Spleen (tissue), 11 donors: Measurements from ENCODE around the gene EXD3. TPM values are rescaled to one million over a fixed set of nuclear protein-coding genes. Genes with fewer than 3 reads are reported as not detected.

Source experiments
- DNase-seq: peaks from one replicate; pipeline ENCODE4 v3.0.0-alpha.2; 2020
- H3K27ac ChIP-seq, 8 donors: fragments of 200-600 bp; sonication (generic) in 7 of 8; 1 replicate in 4 of 8; 2 replicates in 4 of 8; pipeline versions ENCODE4 v1.5.0 to v1.8.0; 2016 to 2021; ENCODE audit warnings: inconsistent platforms in 4 of 8, mild to moderate bottlenecking in 4 of 8, moderate library complexity in 1 of 8
- H3K27me3 ChIP-seq, 7 donors: fragments of 200-600 bp; sonication (generic) in 6 of 7; replicated peaks in 1 of 7; 1 replicate in 4 of 7; 2 replicates in 3 of 7; pipeline versions ENCODE4 v1.5.0 to v1.8.0; 2016 to 2021; ENCODE audit warnings: inconsistent platforms in 3 of 7, mild to moderate bottlenecking in 1 of 7
- H3K36me3 ChIP-seq, 6 donors: fragments of 200-600 bp; sonication (generic) in 5 of 6; 1 replicate in 4 of 6; 2 replicates in 2 of 6; pipeline versions ENCODE4 v1.5.0 to v1.8.0; 2016 to 2021; ENCODE audit warnings: inconsistent platforms in 2 of 6
- H3K4me1 ChIP-seq, 6 donors: fragments of 200-600 bp; sonication (generic) in 5 of 6; 1 replicate in 3 of 6; 2 replicates in 3 of 6; pipeline versions ENCODE4 v1.5.0 to v1.8.0; 2016 to 2021; ENCODE audit warnings: inconsistent platforms in 3 of 6
- H3K4me3 ChIP-seq, 8 donors: fragments of 200-600 bp; sonication (generic) in 7 of 8; 1 replicate in 4 of 8; 2 replicates in 4 of 8; pipeline versions ENCODE4 v1.5.0 to v1.8.0; 2016 to 2021; ENCODE audit warnings: inconsistent platforms in 4 of 8, mild to moderate bottlenecking in 4 of 8, moderate library complexity in 2 of 8
- H3K9me3 ChIP-seq, 8 donors: fragments of 200-600 bp; sonication (generic) in 7 of 8; 1 replicate in 4 of 8; 2 replicates in 4 of 8; pipeline versions ENCODE4 v1.5.0 to v1.8.0; 2016 to 2021; ENCODE audit warnings: inconsistent platforms in 4 of 8
- CTCF ChIP-seq, 11 experiments: fragments of 200-600 bp in 7 of 11; fragments of 450-650 bp in 4 of 11; sonication (generic) in 4 of 11; IDR thresholded peaks in 8 of 11; conservative IDR thresholded peaks in 3 of 11; 1 replicate in 7 of 11; 2 replicates in 4 of 11; pipeline versions ENCODE4 v1.4.0 to v1.8.0; 2016 to 2021; ENCODE audit warnings: antibody characterized with exemption in 11 of 11, inconsistent platforms in 4 of 11, mild to moderate bottlenecking in 1 of 11
- POLR2A ChIP-seq, 3 donors: fragments of 450-650 bp; IDR thresholded peaks; one replicate each; pipeline ENCODE4 v1.5.1; 2017; ENCODE audit warnings: antibody characterized with exemption in 3 of 3, mild to moderate bottlenecking in 1 of 3
- POLR2AphosphoS5 ChIP-seq, 3 donors: sonication (generic); formaldehyde crosslinking; IDR thresholded peaks; one replicate each; pipeline ENCODE4 v1.5.1; 2017; ENCODE audit warnings: antibody characterized with exemption in 3 of 3
- WGBS, 5 donors: extraction: QIAGEN DNeasy Blood & Tissue Kit in 3 of 5; methylation state at CpG; one replicate each; pipeline versions ENCODE4 v1.1.5 to v1.1.7; 2013 to 2018; 5-methylcytosine and 5-hydroxymethylcytosine counted together
- intact Hi-C: fragments of 100-400 bp; cut with DNase I; formaldehyde crosslinking; loops from one replicate; pipeline ENCODE4 v1.15.0; 2023; ENCODE audit warnings: low total_unique reads
- polyA plus RNA-seq, 3 donors: library from polyadenylated mRNA; stranded (reverse); fragments of 200-250 nt; gene quantifications; one replicate each; pipeline ENCODE4 v1.2.1, GENCODE V29; 2013
- total RNA-seq, 7 donors: library from RNA; depleted of rRNA in 3 of 7; stranded (reverse); fragments of >200 nt in 3 of 7; fragmentation: NEBNext Ultra II Directional in 4 of 7; extraction: Animal tissue kit (Norgen Biotek cat#: 25700) in 4 of 7; gene quantifications; one replicate each; pipeline versions ENCODE4 v1.1.0 to v1.2.1, GENCODE V29; 2016 to 2021
- donor health status: healthy with polysubstance abuse.
- donor health status: DM: no; HTN: no; CAD: no; lungs with moderate emphysema.
- donor health status: DM: no; HTN: no; CAD: no.
- donor health status: Bipolar disorder and iron deficiency.
- donor health status: healthy.
- donor health status: DM: no; HTN: no; CAD: no.
- donor health status: DM: yes; HTN: yes; CAD: no.

Gene EXD3
- total and polyA plus RNA-seq, 10 donors = 14.5 to 62.3 (median 36.3) TPM

DNA sequence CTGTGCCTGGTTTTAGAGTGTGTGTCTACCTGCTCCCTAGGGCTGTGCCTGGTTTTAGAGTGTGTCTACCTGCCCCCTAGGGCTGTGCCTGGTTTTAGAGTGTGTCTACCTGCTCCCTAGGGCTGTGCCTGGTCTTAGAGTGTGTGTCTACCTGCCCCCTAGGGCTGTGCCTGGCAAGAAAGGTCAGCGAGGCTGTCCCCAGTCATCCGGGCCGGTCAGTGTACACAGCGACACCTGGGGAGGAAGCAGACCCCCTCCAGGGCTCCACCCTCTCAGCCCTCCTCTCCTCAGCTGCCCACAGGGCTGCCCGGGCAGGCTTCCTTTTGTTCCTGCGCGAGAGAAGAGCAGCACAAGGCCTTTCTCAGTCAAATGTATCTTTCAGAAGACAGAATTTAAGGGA is 125.0 kb downstream of the EXD3 start:
- Histone ChIP-seq H3K4me1 (peaks cover 22 to 84% (median 63%) of the 10 kb centered on the region in 6 donors), H3K36me3 (no peaks in the 10 kb centered on the region), H3K9me3 (peaks cover 0 to 5% (median 0%) of the 10 kb centered on the region in 8 donors), H3K27ac (peak overlapping the region in 6 of 8 donors; percentile 14 to 82 (median 72)), H3K4me3 (peak overlapping the region in 1 of 8 donors; percentile 78), H3K27me3 (peaks cover 2 to 94% (median 45%) of the 10 kb centered on the region in 7 donors)
- intact Hi-C loops = loop anchor here (5.0 to 10.0 kb wide), 2 partner anchors 109 to 227 kb away; no protein-coding TSS in a partner anchor
- no peak for DNase-seq
- WGBS, 5 donors = 50 to 78% (median 73%) methylated on average over 4 to 7 of the region's 7 CpGs
- TF ChIP-seq POLR2AphosphoS5 (IDR thresholded peaks at IDR 0.05) (no peak), POLR2A (IDR thresholded peaks at IDR 0.05) (no peak), CTCF (IDR thresholded peaks at IDR 0.05 in 8 of 11, conservative IDR thresholded peaks at IDR 0.05 in 3 of 11) (no peak)

GRCh38 chr9:137296670-137297664 is 126.0 kb downstream of the EXD3 start:
- H3K27me3 ChIP-seq = peaks cover 2 to 92% (median 45%) of the 10 kb centered on the region in 7 donors
- H3K27ac ChIP-seq = peak overlapping the region; percentile 11 to 82 (median 66)
- 47 to 55% (median 48%) methylated on average over 13 to 24 of the region's 24 CpGs for WGBS, 5 donors
- DNase-seq = no peak
- peak overlapping the region in 7 of 8 donors; percentile 24 to 75 (median 41) for H3K4me3 ChIP-seq
- intact Hi-C loops = loop anchor here (5.0 to 10.0 kb wide), 2 partner anchors 110 to 228 kb away; no protein-coding TSS in a partner anchor
- peaks cover 16 to 78% (median 57%) of the 10 kb centered on the region in 6 donors for H3K4me1 ChIP-seq
- peaks cover 0 to 5% (median 0%) of the 10 kb centered on the region in 8 donors for H3K9me3 ChIP-seq
- peak; percentile 56 to 82 (median 79) for TF ChIP-seq POLR2AphosphoS5 (IDR thresholded peaks at IDR 0.05)
- no peak for TF ChIP-seq POLR2A (IDR thresholded peaks at IDR 0.05)
- H3K36me3 ChIP-seq = no peaks in the 10 kb centered on the region

DNA sequence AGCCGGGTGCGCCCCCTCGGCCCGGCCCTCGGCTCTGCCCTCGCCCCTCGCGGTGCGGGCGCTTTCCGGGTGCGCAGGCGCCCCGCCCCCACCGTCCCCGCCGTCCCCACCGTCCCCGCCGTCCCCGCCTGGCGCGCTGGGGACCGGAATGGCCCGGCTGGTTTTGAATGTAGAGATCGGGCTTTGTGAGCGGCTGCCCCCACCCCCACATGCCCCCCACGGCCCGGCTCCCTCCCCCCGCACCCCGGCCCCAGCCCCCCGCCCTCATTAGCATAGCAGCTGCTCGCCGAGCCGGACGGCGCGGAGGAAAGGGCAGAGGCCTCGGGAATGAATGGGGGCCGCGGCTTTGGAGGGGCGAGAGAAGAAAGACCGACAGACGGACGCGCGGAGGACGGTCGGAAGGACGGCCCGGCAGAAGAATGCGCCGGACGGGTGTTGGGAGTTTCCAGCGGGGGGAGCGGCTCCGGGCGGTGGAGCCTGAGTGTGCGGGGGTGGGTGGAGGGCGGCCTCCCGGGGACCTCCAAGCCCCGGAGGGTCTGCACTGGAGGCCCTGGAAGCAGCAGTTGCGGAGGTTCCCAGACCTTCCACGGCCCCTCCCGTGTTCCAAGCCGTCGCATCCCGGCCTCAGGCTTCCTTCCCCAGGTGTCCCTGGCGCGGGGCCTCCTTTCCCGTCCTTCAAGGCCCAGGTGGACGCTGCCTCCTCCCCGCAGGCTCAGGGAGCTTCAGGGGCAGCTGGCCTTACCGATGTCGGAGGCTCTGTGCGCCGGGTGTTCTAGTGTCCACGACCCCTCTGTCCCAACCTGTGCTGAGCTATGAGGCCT is 126.9 kb downstream of the EXD3 start:
- intact Hi-C loops = loop anchor here (5.0 to 10.0 kb wide), 2 partner anchors 111 to 229 kb away; no protein-coding TSS in a partner anchor
- H3K4me3 ChIP-seq = peak overlapping the region in 7 of 8 donors; percentile 24 to 75 (median 41)
- peaks cover 0 to 5% (median 0%) of the 10 kb centered on the region in 8 donors for H3K9me3 ChIP-seq
- DNase-seq = no peak
- 10 to 33% (median 13%) methylated on average over 38 to 77 of the region's 78 CpGs for WGBS, 5 donors
- TF ChIP-seq POLR2A (IDR thresholded peaks at IDR 0.05) (no peak), POLR2AphosphoS5 (IDR thresholded peaks at IDR 0.05) (no peak), CTCF (IDR thresholded peaks at IDR 0.05 in 8 of 11, conservative IDR thresholded peaks at IDR 0.05 in 3 of 11) (no peak)
- H3K4me1 ChIP-seq = peaks cover 16 to 71% (median 51%) of the 10 kb centered on the region in 6 donors
- H3K27me3 ChIP-seq = peaks cover 2 to 86% (median 45%) of the 10 kb centered on the region in 7 donors
- H3K36me3 ChIP-seq = no peaks in the 10 kb centered on the region
- peak overlapping the region; percentile 11 to 82 (median 66) for H3K27ac ChIP-seq

GRCh38 chr9:137295238-137295811 is 127.6 kb downstream of the EXD3 start:
- TF ChIP-seq CTCF (IDR thresholded peaks at IDR 0.05 in 8 of 11, conservative IDR thresholded peaks at IDR 0.05 in 3 of 11) (peak in 7 of 11 experiments; percentile 27 to 88 (median 77)), POLR2AphosphoS5 (IDR thresholded peaks at IDR 0.05) (peak in 1 of 3 donors; percentile 6), POLR2A (IDR thresholded peaks at IDR 0.05) (no peak)
- WGBS, 5 donors = 1 to 5% (median 3%) methylated on average over 10 to 76 of the region's 76 CpGs
- H3K36me3 ChIP-seq = no peaks in the 10 kb centered on the region
- peak overlapping the region in 4 of 8 donors; percentile 63 to 82 (median 73) for H3K27ac ChIP-seq
- intact Hi-C loops = loop anchor here (5.0 to 10.0 kb wide), 2 partner anchors 112 to 229 kb away; no protein-coding TSS in a partner anchor
- peaks cover 2 to 78% (median 44%) of the 10 kb centered on the region in 7 donors for H3K27me3 ChIP-seq
- peak overlapping the region in 7 of 8 donors; percentile 24 to 75 (median 41) for H3K4me3 ChIP-seq
- DNase-seq = peak; percentile 89
- H3K9me3 ChIP-seq = peaks cover 0 to 5% (median 0%) of the 10 kb centered on the region in 8 donors
- peaks cover 16 to 63% (median 45%) of the 10 kb centered on the region in 6 donors for H3K4me1 ChIP-seq
